Peyer's patch (tissue), 4 donors: ENCODE data around the gene KLF1. TPM values are rescaled to one million over a fixed set of nuclear protein-coding genes. Genes with fewer than 3 reads are reported as not detected.
"Not testable (repeated sequence)": the region's sequence is repeated elsewhere in the genome, so short reads cannot be mapped to it uniquely, and the experiment has no call there.

Experiments used
- DNase-seq, 3 donors: peaks; one replicate each; pipeline ENCODE4 v3.0.0-alpha.2; 2017 to 2019
- H3K27ac ChIP-seq, 4 donors: fragments of 200-600 bp; sonication (generic); one replicate each; pipeline ENCODE4 v1.5.1; 2016 to 2019
- H3K27me3 ChIP-seq, 2 donors: fragments of 200-600 bp; sonication (generic); one replicate each; pipeline ENCODE4 v1.5.1; 2019
- H3K36me3 ChIP-seq, 3 donors: fragments of 200-600 bp; sonication (generic); one replicate each; pipeline ENCODE4 v1.5.1; 2016 to 2019
- H3K4me1 ChIP-seq, 4 donors: fragments of 200-600 bp; sonication (generic); one replicate each; pipeline ENCODE4 v1.5.1; 2016 to 2019
- H3K4me3 ChIP-seq, 4 donors: fragments of 200-600 bp; sonication (generic); 1 replicate in 3 of 4; 2 replicates in 1 of 4; pipeline ENCODE4 v1.5.1; 2016 to 2019; ENCODE audit warnings: mild to moderate bottlenecking in 1 of 4
- H3K9me3 ChIP-seq, 4 donors: fragments of 200-600 bp; sonication (generic); one replicate each; pipeline ENCODE4 v1.5.1; 2016 to 2019; ENCODE audit warnings: mild to moderate bottlenecking in 1 of 4
- CTCF ChIP-seq, 6 experiments: fragments of 450-650 bp in 4 of 6; fragments of 200-600 bp in 2 of 6; sonication (generic) in 1 of 6; IDR thresholded peaks; one replicate each; pipeline ENCODE4 v1.5.1; 2017 to 2019; ENCODE audit warnings: antibody characterized with exemption in 6 of 6, mild to moderate bottlenecking in 3 of 6, moderate library complexity in 1 of 6
- POLR2A ChIP-seq, 2 donors: fragments of 450-650 bp; IDR thresholded peaks; one replicate each; pipeline ENCODE4 v1.5.1; 2017; ENCODE audit warnings: antibody characterized with exemption in 2 of 2, mild to moderate bottlenecking in 2 of 2, moderate library complexity in 2 of 2
- total RNA-seq, 4 donors: library from RNA; depleted of rRNA; stranded (reverse); fragments of >200 nt; gene quantifications; one replicate each; pipeline ENCODE4 v1.1.0, GENCODE V29; 2016

KLF1 gene
- total RNA-seq, 4 donors from 2014 or later = not detected

DNA sequence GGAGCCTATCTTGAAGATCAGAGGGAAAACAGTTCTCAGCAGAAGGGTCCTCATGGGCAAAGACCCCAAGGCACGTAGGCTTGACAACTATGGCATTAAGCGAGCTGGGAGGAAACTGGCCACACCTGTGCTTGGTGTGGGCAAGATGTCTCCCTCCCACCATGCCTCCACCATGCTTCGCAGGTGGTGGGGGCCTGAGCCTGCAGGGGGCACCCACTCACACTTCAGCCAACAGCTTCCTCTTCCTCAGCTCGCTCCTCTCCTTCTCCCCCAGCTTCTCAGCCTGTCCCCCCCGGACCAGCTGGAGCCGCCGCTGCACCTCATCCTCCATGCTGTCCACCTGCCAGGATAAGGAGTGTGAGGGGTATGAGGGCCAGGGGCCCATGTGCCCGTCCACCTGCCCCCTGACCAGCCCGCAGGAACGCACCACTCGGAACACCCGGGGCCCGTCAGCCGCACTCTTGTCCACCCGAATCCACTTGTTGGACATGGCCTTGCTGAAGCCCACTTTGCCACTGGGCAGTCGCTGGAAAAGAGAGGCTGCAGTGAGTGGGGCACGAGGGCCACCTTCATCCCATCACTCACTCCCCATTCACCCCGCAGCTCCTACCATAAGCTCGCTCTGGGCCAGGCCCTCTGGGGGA, 43.1 kb upstream of the KLF1 start:
- Histone ChIP-seq H3K27me3 (no peaks in the 10 kb centered on the region), H3K4me3 (no peak overlapping the region), H3K27ac (no peak overlapping the region), H3K9me3 (no peaks in the 10 kb centered on the region), H3K36me3 (peaks cover 0 to 53% (median 0%) of the 10 kb centered on the region in 3 donors), H3K4me1 (peaks cover 4 to 13% (median 7%) of the 10 kb centered on the region in 4 donors)
- DNase-seq = no peak
- TF ChIP-seq CTCF (IDR thresholded peaks at IDR 0.05) (no peak), POLR2A (IDR thresholded peaks at IDR 0.05) (no peak)

DNA sequence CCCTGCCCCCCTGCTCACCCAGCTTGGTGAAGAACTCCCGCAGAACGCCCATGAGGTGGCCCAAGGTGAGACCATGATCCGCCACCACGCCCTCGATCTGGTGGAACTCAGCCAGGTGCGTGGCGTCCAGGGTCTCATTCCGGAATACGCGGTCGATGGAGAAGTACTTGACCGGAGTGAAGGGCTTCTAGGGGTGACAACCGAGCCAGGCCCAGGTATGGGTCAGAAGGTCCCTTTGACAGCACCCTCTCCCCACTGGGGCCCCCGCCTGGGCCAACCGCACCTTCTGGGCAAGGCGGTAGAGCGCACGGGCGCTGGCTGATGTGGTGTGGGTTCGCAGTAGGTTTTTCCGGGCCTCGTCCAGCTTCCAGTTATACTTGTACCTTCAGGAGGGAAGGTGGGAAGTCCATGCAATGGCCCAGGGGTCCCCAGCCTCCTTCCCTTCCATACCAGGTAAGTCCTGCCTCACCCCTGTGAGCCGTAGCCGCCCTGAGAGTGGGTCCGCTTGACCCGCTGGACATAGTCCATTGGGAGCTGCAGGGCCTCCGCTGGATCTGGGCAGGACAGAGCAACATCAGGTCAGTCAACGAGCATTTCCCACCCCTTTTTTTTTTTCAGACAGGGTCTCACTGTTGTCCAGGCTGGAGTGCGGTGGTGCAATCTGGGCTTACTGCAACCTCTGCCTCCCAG, 37.8 kb upstream of the KLF1 start:
- Histone ChIP-seq H3K4me3 (no peak overlapping the region), H3K27ac (no peak overlapping the region), H3K36me3 (peaks cover 0 to 74% (median 0%) of the 10 kb centered on the region in 3 donors), H3K27me3 (no peaks in the 10 kb centered on the region), H3K9me3 (no peaks in the 10 kb centered on the region), H3K4me1 (peaks cover 0 to 7% (median 0%) of the 10 kb centered on the region in 4 donors)
- no peak for TF ChIP-seq CTCF (IDR thresholded peaks at IDR 0.05)
- no peak for TF ChIP-seq POLR2A (IDR thresholded peaks at IDR 0.05)
- DNase-seq = no peak

- H3K4me3 ChIP-seq = no peak overlapping the region
- peaks cover 0 to 14% (median 0%) of the 10 kb centered on the region in 4 donors for H3K4me1 ChIP-seq
- TF ChIP-seq POLR2A (IDR thresholded peaks at IDR 0.05) = no peak
- TF ChIP-seq CTCF (IDR thresholded peaks at IDR 0.05) = no peak
- no peak for DNase-seq
- H3K27me3 ChIP-seq = no peaks in the 10 kb centered on the region
- no peak overlapping the region for H3K27ac ChIP-seq
- H3K36me3 ChIP-seq = peaks cover 0 to 57% (median 0%) of the 10 kb centered on the region in 3 donors
- H3K9me3 ChIP-seq = no peaks in the 10 kb centered on the region
Observed at GRCh38 chr19:12922959-12923358, 36.0 kb upstream of the KLF1 start.

DNA sequence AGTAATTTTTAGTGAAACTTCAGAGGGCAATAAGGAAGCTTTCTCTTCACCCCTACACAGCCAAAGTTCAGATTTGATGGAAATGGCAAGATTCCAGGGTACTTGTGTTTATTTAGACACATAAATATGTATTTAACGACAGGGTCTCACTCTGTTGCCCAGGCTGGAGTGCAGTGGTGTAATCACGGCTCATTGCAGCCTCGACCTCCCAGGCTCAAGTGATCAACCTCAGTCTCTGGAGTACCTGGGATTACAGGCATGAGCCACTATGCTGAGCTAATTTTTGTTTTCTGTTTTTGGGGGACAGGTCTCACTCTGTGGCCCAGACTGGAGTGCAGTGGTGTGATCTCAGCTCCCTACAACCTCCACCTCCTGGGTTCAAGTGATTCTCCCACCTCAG, 34.0 kb upstream of the KLF1 start:
- TF ChIP-seq CTCF (IDR thresholded peaks at IDR 0.05) (no peak), POLR2A (IDR thresholded peaks at IDR 0.05) (no peak)
- Histone ChIP-seq H3K27ac (no peak overlapping the region), H3K4me3 (no peak overlapping the region), H3K27me3 (no peaks in the 10 kb centered on the region), H3K4me1 (peaks cover 0 to 14% (median 0%) of the 10 kb centered on the region in 4 donors), H3K9me3 (no peaks in the 10 kb centered on the region), H3K36me3 (peaks cover 0 to 40% (median 0%) of the 10 kb centered on the region in 3 donors)
- no peak for DNase-seq

DNA sequence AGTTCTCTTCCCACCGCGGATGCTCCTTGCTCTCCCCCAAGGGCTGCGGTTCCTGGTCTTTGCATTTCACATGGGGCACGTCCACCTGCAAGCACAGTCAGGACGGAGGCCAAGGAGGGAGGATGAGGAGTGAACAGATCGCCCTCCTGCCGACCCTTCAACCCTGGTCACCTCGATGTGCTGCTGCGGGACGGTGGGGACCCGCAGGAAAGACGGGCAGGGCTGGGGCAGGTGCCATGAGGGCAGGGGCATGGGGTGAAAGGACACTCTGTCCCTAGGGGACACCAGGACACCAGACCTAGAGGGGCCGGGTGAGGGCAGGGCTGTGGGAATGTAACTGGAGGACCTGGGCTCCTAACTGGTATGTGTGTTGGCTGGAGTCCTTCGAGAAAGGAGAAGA, 31.3 kb upstream of the KLF1 start:
- Histone ChIP-seq H3K4me1 (peaks cover 0 to 22% (median 3%) of the 10 kb centered on the region in 4 donors), H3K9me3 (no peaks in the 10 kb centered on the region), H3K27me3 (no peaks in the 10 kb centered on the region), H3K27ac (no peak overlapping the region), H3K4me3 (no peak overlapping the region), H3K36me3 (peaks cover 0 to 12% (median 0%) of the 10 kb centered on the region in 3 donors)
- TF ChIP-seq CTCF (IDR thresholded peaks at IDR 0.05) (no peak), POLR2A (IDR thresholded peaks at IDR 0.05) (no peak)
- no peak for DNase-seq

GRCh38 chr19:12915860-12916259, 28.9 kb upstream of the KLF1 start:
- H3K27me3 ChIP-seq, H3K27ac ChIP-seq, DNase-seq, H3K36me3 ChIP-seq, H3K4me3 ChIP-seq, H3K9me3 ChIP-seq: not testable (repeated sequence)
- H3K4me1 ChIP-seq = peaks cover 0 to 29% (median 3%) of the 10 kb centered on the region in 4 donors
